Left lung (tissue), 10 donors: ENCODE measurements around the gene VPS13C. TPM values are rescaled to one million over a fixed set of nuclear protein-coding genes. Genes with fewer than 3 reads are reported as not detected.

ENCODE experiments used
- ATAC-seq: fragments of 200-7000 bp; cut with Tn5 transposase; one replicate; pipeline ENCODE4 v1.9.1; 2020; ENCODE audit warnings: moderate library complexity
- DNase-seq, 4 donors: peaks; one replicate each; pipeline ENCODE4 v3.0.0-alpha.2; 2013 to 2020
- H3K27ac ChIP-seq, 2 donors: fragments of 200-600 bp; sonication (generic) in 1 of 2; one replicate each; pipeline versions ENCODE4 v1.5.0 to v1.8.0; 2020 to 2021
- H3K27me3 ChIP-seq, 2 donors: fragments of 200-600 bp; sonication (generic) in 1 of 2; one replicate each; pipeline versions ENCODE4 v1.5.0 to v1.8.0; 2020 to 2021
- H3K36me3 ChIP-seq, 2 donors: fragments of 200-600 bp; sonication (generic) in 1 of 2; one replicate each; pipeline versions ENCODE4 v1.5.0 to v1.8.0; 2020 to 2021
- H3K4me1 ChIP-seq, 2 donors: fragments of 200-600 bp; one replicate each; pipeline ENCODE4 v1.8.0; 2021
- H3K4me3 ChIP-seq, 2 donors: fragments of 200-600 bp; sonication (generic) in 1 of 2; one replicate each; pipeline versions ENCODE4 v1.5.0 to v1.8.0; 2020 to 2021; ENCODE audit warnings: mild to moderate bottlenecking in 1 of 2
- H3K9me3 ChIP-seq, 2 donors: fragments of 200-600 bp; sonication (generic) in 1 of 2; one replicate each; pipeline versions ENCODE4 v1.5.0 to v1.8.0; 2020 to 2021
- intact Hi-C, 2 donors: fragments of 100-400 bp; cut with DNase I; formaldehyde crosslinking; loops; one replicate each; pipeline versions ENCODE4 v1.11.2 to v1.14.2; 2022
- polyA plus RNA-seq, 6 donors: library from polyadenylated mRNA; unstranded; fragments of 120-200 nt; gene quantifications; one replicate each; pipeline ENCODE4 v1.2.1, GENCODE V29; 2013; ENCODE audit not compliant: insufficient read length in 6 of 6
- total RNA-seq, 2 donors: library from RNA; stranded (reverse); fragmentation: NEBNext Ultra II Directional; extraction: Animal tissue kit (Norgen Biotek cat#: 25700); gene quantifications; one replicate each; pipeline ENCODE4 v1.2.1, GENCODE V29; 2021
- TF ChIP-seq, protein P1 (sequence below), 2 donors: fragments of 200-600 bp; sonication (generic) in 1 of 2; IDR thresholded peaks; one replicate each; pipeline versions ENCODE4 v1.5.0 to v1.8.0; 2021; ENCODE audit warnings: antibody characterized with exemption in 2 of 2
- donor health status: DM: no; HTN: yes; CAD: no.
- donor health status: DM: no; HTN: no; CAD: no.

Gene VPS13C
- total and polyA plus RNA-seq, 8 donors = 54.8 to 96.7 (median 61.4) TPM

DNA sequence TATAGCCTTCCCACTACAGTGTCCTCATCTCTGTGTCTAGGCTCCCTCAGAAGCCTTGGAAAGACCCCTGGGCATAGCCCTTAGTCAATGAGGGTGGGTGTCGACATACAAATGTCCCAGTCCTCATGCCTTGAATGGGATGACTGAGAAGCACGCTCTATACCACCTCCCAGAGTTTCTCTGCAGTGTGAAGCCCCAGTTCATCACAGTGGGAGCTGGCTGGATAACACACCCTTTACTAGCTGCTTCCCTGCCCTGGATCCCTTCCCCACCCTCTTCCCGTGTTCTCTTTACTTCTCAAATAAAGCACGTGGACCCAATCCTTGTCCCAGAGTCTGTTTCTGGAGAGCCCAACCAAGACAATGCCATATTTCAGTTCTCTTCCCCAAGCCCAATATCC lies 239.3 kb downstream of the VPS13C start:
- TF ChIP-seq, protein P1, sequence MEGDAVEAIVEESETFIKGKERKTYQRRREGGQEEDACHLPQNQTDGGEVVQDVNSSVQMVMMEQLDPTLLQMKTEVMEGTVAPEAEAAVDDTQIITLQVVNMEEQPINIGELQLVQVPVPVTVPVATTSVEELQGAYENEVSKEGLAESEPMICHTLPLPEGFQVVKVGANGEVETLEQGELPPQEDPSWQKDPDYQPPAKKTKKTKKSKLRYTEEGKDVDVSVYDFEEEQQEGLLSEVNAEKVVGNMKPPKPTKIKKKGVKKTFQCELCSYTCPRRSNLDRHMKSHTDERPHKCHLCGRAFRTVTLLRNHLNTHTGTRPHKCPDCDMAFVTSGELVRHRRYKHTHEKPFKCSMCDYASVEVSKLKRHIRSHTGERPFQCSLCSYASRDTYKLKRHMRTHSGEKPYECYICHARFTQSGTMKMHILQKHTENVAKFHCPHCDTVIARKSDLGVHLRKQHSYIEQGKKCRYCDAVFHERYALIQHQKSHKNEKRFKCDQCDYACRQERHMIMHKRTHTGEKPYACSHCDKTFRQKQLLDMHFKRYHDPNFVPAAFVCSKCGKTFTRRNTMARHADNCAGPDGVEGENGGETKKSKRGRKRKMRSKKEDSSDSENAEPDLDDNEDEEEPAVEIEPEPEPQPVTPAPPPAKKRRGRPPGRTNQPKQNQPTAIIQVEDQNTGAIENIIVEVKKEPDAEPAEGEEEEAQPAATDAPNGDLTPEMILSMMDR (IDR thresholded peaks at IDR 0.05) = no peak
- Histone ChIP-seq H3K36me3 (no peaks in the 10 kb centered on the region), H3K4me1 (no peaks in the 10 kb centered on the region), H3K27ac (no peak overlapping the region), H3K27me3 (peaks cover 0 to 7% of the 10 kb centered on the region in 2 donors), H3K9me3 (no peaks in the 10 kb centered on the region), H3K4me3 (no peak overlapping the region)
- DNase-seq (no peak), ATAC-seq (no peak)
- intact Hi-C loops = no loop called here

DNA sequence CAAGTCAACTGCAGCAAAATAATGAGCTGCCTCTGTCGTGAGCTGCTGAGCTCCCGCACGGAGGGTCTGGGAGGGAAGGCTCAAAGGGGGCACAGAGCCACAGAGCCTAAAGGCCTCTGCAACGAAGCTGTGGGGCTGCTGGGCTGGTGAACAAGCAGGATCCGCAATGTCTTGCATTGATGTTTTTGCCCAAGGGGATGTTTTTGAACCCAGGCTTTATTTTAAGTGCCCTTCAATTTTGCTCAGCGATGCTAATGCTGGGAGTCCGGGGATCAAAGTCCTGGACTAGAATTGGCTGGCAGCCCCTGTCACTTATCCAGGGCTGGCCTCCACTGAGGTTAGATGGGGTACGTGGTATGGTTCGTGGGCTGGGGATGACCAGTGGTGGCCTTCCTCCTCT lies 240.0 kb downstream of the VPS13C start:
- H3K27me3 ChIP-seq = peaks cover 0 to 7% of the 10 kb centered on the region in 2 donors
- TF ChIP-seq, protein P1 (IDR thresholded peaks at IDR 0.05) = no peak
- DNase-seq = no peak
- ATAC-seq = no peak
- no peak overlapping the region for H3K4me3 ChIP-seq
- no peaks in the 10 kb centered on the region for H3K4me1 ChIP-seq
- no peaks in the 10 kb centered on the region for H3K36me3 ChIP-seq
- no peak overlapping the region for H3K27ac ChIP-seq
- intact Hi-C loops = no loop called here
- H3K9me3 ChIP-seq = no peaks in the 10 kb centered on the region

DNA sequence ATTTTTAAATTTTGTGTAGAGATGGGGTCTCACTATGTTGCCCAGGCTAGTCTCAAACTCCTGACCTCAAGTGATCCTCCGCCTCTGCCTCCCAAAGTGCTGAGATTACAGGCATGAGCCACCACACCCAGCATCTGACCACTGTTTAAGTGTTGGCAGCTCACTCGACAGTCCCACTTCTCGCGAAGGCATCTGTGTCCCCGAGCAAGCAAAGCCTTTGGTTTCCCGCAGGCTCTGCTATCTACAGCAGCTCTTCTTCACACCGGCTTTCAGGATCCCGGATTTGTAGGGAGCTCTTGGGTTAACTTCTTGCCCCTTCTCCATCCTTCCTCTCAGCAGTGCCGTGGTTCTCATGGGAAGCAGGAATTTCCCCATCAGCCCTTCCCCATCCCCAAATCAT lies 240.9 kb downstream of the VPS13C start:
- no peaks in the 10 kb centered on the region for H3K9me3 ChIP-seq
- no peaks in the 10 kb centered on the region for H3K4me1 ChIP-seq
- DNase-seq (no peak), ATAC-seq (no peak)
- H3K27ac ChIP-seq = no peak overlapping the region
- H3K27me3 ChIP-seq = peaks cover 0 to 7% of the 10 kb centered on the region in 2 donors
- H3K4me3 ChIP-seq = no peak overlapping the region
- intact Hi-C loops = no loop called here
- H3K36me3 ChIP-seq = no peaks in the 10 kb centered on the region
- TF ChIP-seq, protein P1 (IDR thresholded peaks at IDR 0.05) = no peak

DNA sequence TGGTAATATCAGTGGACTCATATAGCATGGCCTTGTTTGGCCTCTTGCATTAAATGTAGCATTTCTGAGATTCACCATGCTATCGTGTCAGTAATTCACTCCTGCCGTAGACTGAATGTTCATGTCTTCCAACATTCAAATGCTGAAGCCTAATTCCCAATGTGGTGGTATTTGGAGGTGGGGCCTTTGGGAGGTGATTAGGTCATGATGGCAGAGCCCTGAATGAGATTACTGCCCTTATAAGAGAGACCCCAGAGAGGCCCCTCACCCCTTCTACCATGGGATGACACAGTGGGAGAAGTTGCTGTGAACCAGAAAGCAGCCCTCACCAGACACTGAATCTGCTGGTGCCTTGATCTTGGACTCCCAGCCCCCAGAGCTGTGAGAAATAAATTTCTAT lies 241.4 kb downstream of the VPS13C start:
- Histone ChIP-seq H3K4me3 (no peak overlapping the region), H3K9me3 (no peaks in the 10 kb centered on the region), H3K27me3 (peaks cover 0 to 7% of the 10 kb centered on the region in 2 donors), H3K4me1 (no peaks in the 10 kb centered on the region), H3K27ac (no peak overlapping the region), H3K36me3 (no peaks in the 10 kb centered on the region)
- TF ChIP-seq, protein P1 (IDR thresholded peaks at IDR 0.05) = no peak
- ATAC-seq (no peak), DNase-seq (no peak)
- intact Hi-C loops = no loop called here

DNA sequence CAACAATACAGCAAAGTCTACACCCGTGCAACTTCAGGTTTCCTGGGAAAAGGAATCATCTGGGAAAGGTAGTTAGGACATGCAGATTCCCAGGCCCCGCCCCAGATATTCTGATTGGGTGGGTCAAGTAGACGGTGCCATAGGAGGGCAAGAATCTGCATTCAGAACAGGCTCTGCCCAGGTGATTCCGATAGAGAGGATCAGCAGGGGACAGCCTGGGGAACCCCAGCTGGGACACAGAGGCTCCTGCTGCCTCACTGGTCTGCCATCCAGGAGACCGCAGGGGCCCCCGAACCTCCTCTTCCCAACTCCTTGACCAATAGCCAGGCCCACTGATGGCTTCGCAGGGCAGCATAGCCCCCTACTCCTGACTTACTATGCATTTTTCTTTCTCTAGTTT lies 243.4 kb downstream of the VPS13C start:
- H3K4me1 ChIP-seq = no peaks in the 10 kb centered on the region
- DNase-seq (no peak), ATAC-seq (no peak)
- TF ChIP-seq, protein P1 (IDR thresholded peaks at IDR 0.05) = no peak
- H3K9me3 ChIP-seq = no peaks in the 10 kb centered on the region
- H3K4me3 ChIP-seq = no peak overlapping the region
- intact Hi-C loops = no loop called here
- H3K27ac ChIP-seq = no peak overlapping the region
- H3K36me3 ChIP-seq = no peaks in the 10 kb centered on the region
- H3K27me3 ChIP-seq = peaks cover 0 to 7% of the 10 kb centered on the region in 2 donors
